HCT116 (cell line): Measurements from ENCODE around the gene USP30. TPM values are rescaled to one million over a fixed set of nuclear protein-coding genes. Genes with fewer than 3 reads are reported as not detected.

Experiments used
- ATAC-seq: fragments of 200-7000 bp; cut with Tn5 transposase; 2 replicates; pipeline ENCODE4 v1.9.1; 2020; ENCODE audit warnings: mild to moderate bottlenecking, moderate library complexity
- BruUV-seq: library from RNA; stranded (reverse); fragments of 400-500 nt; replicated peaks from 2 replicates; lab custom pipeline; 2021; lab: Mats Ljungman, UMichigan
- CTCF ChIA-PET: fragments of 300-600 bp; sonication (Branson Sonifier 250); formaldehyde crosslinking; loops from one replicate; lab custom pipeline; 2021; ENCODE audit warnings: antibody characterized with exemption; lab: Charles Lee
- POLR2A ChIA-PET: fragments of 300-600, 350-600 bp; sonication (Branson Sonifier 250); formaldehyde crosslinking; loops from one replicate; lab custom pipeline; 2021; ENCODE audit warnings: antibody characterized with exemption; lab: Charles Lee
- RAD21 ChIA-PET, 2 experiments: fragments of 300-600 bp; sonication (Branson Sonifier 250); formaldehyde crosslinking; loops; one replicate each; lab custom pipeline; 2023; ENCODE audit warnings: low total read pairs in 2 of 2; ENCODE audit not compliant: uncharacterized antibody in 2 of 2, unreplicated experiment in 2 of 2, low non-redundant PET in 1 of 2; lab: Charles Lee
- DNase-seq: peaks from one replicate; pipeline ENCODE4 v3.0.0-alpha.2; 2010; ENCODE audit warnings: low read depth, low spot score
- H2AFZ ChIP-seq: fragments of 200-600 bp; shearing (Covaris generic), sonication (generic); 2 replicates; pipeline ENCODE4 v1.6.1; 2017; ENCODE audit warnings: low read depth, mixed run types, mixed read lengths, antibody characterized with exemption, low read length; ENCODE audit not compliant: poor library complexity, severe bottlenecking
- H3K27ac ChIP-seq: 2 replicates; pipeline ENCODE4 v1.5.1; 2012; ENCODE audit warnings: low read depth, low read length
- H3K27me3 ChIP-seq: fragments of 200-600 bp; sonication (generic); 2 replicates; pipeline ENCODE4 v1.6.1; 2016; ENCODE audit warnings: mixed run types, low read length, mixed read lengths; ENCODE audit not compliant: insufficient read depth
- H3K36me3 ChIP-seq, 2 experiments: fragments of 200-500 bp in 1 of 2; fragments of 200-600 bp in 1 of 2; sonication (Bioruptor generic) in 1 of 2; sonication (generic) in 1 of 2; 2 replicates each; pipeline versions ENCODE4 v1.5.1 to v1.6.1; 2014 to 2016; ENCODE audit warnings: low read length in 2 of 2, inconsistent platforms in 1 of 2, mixed read lengths in 1 of 2, mixed run types in 1 of 2; ENCODE audit not compliant: insufficient read depth in 2 of 2, control insufficient read depth in 1 of 2
- H3K4me1 ChIP-seq, 2 experiments: fragments of 200-600 bp in 1 of 2; sonication (generic) in 1 of 2; 2 replicates each; pipeline versions ENCODE4 v1.5.1 to v1.6.1; 2012 to 2017; ENCODE audit warnings: low read length in 2 of 2, inconsistent platforms in 1 of 2, mild to moderate bottlenecking in 1 of 2, mixed read lengths in 1 of 2, mixed run types in 1 of 2, moderate library complexity in 1 of 2; ENCODE audit not compliant: insufficient read depth in 2 of 2, control insufficient read depth in 1 of 2
- H3K4me2 ChIP-seq: fragments of 200-600 bp; sonication (generic); 2 replicates; pipeline ENCODE4 v1.6.1; 2017; ENCODE audit warnings: mixed run types, low read length, mixed read lengths
- H3K4me3 ChIP-seq, 2 experiments: fragments of 200-600 bp in 1 of 2; sonication (generic) in 1 of 2; replicated peaks in 1 of 2; 2 replicates each; pipeline ENCODE4 v1.5.1; 2011 to 2016; ENCODE audit warnings: low read length in 2 of 2, control low read depth in 1 of 2, low read depth in 1 of 2, mild to moderate bottlenecking in 1 of 2, mixed read lengths in 1 of 2, mixed run types in 1 of 2
- H3K79me2 ChIP-seq: fragments of 200-600 bp; sonication (generic); 2 replicates; pipeline ENCODE4 v1.6.1; 2017; ENCODE audit warnings: mild to moderate bottlenecking, mixed run types, low read length, moderate library complexity, mixed read lengths; ENCODE audit not compliant: insufficient read depth
- H3K9ac ChIP-seq: fragments of 200-600 bp; sonication (generic); 2 replicates; pipeline ENCODE4 v1.6.1; 2016; ENCODE audit warnings: low read length, mixed read lengths
- H3K9me2 ChIP-seq: fragments of 200-600 bp; sonication (generic), shearing (Covaris generic); 2 replicates; pipeline ENCODE4 v1.6.1; 2017; ENCODE audit warnings: mixed run types, mild to moderate bottlenecking, moderate library complexity; ENCODE audit not compliant: insufficient read depth
- H3K9me3 ChIP-seq, 2 experiments: fragments of 200-500 bp in 1 of 2; fragments of 200-600 bp in 1 of 2; sonication (Bioruptor generic) in 1 of 2; sonication (generic) in 1 of 2; 2 replicates each; pipeline ENCODE4 v1.6.1; 2014 to 2017; ENCODE audit warnings: low read length in 2 of 2, mixed read lengths in 2 of 2, inconsistent platforms in 1 of 2, low read depth in 1 of 2, mild to moderate bottlenecking in 1 of 2, mixed run types in 1 of 2, moderate library complexity in 1 of 2; ENCODE audit not compliant: control insufficient read depth in 1 of 2, insufficient read depth in 1 of 2
- H4K20me1 ChIP-seq: fragments of 200-600 bp; sonication (generic), shearing (Covaris generic); 2 replicates; pipeline ENCODE4 v1.6.1; 2017; ENCODE audit warnings: mixed run types, mild to moderate bottlenecking, moderate library complexity; ENCODE audit not compliant: insufficient read depth
- EGR1 ChIP-seq: IDR thresholded peaks from 2 replicates; pipeline ENCODE4 v1.6.1; 2012; ENCODE audit warnings: low read depth
- REST ChIP-seq: IDR thresholded peaks from 2 replicates; pipeline ENCODE4 v1.6.1; 2012; ENCODE audit warnings: low read depth
- SP1 ChIP-seq: IDR thresholded peaks from 2 replicates; pipeline ENCODE4 v1.6.1; 2012; ENCODE audit warnings: low read depth
- TCF7L2 ChIP-seq: IDR thresholded peaks from 2 replicates; pipeline ENCODE4 v1.7.0; 2011; ENCODE audit warnings: borderline replicate concordance, inconsistent platforms; ENCODE audit not compliant: insufficient read depth, insufficient read length; ENCODE audit errors: extremely low read depth
- intact Hi-C: fragments of 100-400 bp; cut with micrococcal nuclease; formaldehyde crosslinking; loops from 2 replicates; pipeline ENCODE4 v1.10.0; 2022
- total RNA-seq: library from RNA; stranded (reverse); gene quantifications from one replicate; pipeline ENCODE4 v1.2.1, GENCODE V29; 2021; ENCODE audit not compliant: unreplicated experiment
- TF ChIP-seq, protein P1 (sequence below): IDR thresholded peaks from 2 replicates; pipeline ENCODE4 v1.6.1; 2011; ENCODE audit warnings: mild to moderate bottlenecking, low read length, moderate library complexity; ENCODE audit not compliant: insufficient replicate concordance; ENCODE audit errors: extremely low read depth
- TF ChIP-seq, protein P2 (sequence below): IDR thresholded peaks from 2 replicates; pipeline ENCODE4 v1.6.1; 2012
- TF ChIP-seq, protein P3 (sequence below), 3 experiments: fragments of 200-600 bp in 1 of 3; sonication (generic) in 1 of 3; IDR thresholded peaks in 2 of 3; conservative IDR thresholded peaks in 1 of 3; 2 replicates each; pipeline ENCODE4 v1.5.1; 2012 to 2017; ENCODE audit warnings: low read depth in 2 of 3, low read length in 2 of 3, antibody characterized with exemption in 1 of 3, borderline replicate concordance in 1 of 3, control low read depth in 1 of 3, mild to moderate bottlenecking in 1 of 3, mixed read lengths in 1 of 3, mixed run types in 1 of 3, moderate library complexity in 1 of 3; ENCODE audit not compliant: insufficient read depth in 1 of 3

The USP30 gene
- total RNA-seq, 1 experiment from 2014 or later, result 9.2 TPM

DNA sequence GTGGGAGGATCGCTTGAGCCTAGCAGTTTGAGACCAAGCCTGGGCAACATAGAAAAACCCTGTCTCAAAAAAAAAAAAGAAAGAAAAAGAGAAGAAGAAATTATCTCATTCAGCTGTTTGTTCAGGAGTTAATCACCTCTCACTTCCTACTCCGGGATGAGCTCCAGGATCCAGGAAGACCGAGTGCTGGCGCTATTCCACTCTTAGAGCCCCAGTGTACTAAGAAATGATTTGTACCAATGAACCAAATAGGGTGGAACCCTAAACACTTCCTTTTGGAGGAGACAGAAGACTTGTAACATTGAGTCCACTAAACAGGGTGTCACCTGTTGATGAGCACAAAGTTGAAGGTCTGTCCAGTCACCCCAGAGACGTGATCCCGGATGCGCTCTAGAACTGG, 37.3 kb downstream of the USP30 start:
- no peaks in the 10 kb centered on the region for H3K9me3 ChIP-seq
- peaks cover 11 to 23% of the 10 kb centered on the region in 2 experiments; a peak in 3 of 4 replicates for H3K4me1 ChIP-seq
- H3K79me2 ChIP-seq, result peaks cover 30% of the 10 kb centered on the region
- no peak overlapping the region for H3K27ac ChIP-seq
- H3K4me3 ChIP-seq, result no peak overlapping the region
- ATAC-seq (no peak), DNase-seq (no peak)
- H3K36me3 ChIP-seq, result peaks cover 23 to 24% of the 10 kb centered on the region in 2 experiments; a peak in 3 of 4 replicates
- no peaks in the 10 kb centered on the region for H3K27me3 ChIP-seq
- H2AFZ ChIP-seq, result no peak overlapping the region
- TF ChIP-seq, protein P1, sequence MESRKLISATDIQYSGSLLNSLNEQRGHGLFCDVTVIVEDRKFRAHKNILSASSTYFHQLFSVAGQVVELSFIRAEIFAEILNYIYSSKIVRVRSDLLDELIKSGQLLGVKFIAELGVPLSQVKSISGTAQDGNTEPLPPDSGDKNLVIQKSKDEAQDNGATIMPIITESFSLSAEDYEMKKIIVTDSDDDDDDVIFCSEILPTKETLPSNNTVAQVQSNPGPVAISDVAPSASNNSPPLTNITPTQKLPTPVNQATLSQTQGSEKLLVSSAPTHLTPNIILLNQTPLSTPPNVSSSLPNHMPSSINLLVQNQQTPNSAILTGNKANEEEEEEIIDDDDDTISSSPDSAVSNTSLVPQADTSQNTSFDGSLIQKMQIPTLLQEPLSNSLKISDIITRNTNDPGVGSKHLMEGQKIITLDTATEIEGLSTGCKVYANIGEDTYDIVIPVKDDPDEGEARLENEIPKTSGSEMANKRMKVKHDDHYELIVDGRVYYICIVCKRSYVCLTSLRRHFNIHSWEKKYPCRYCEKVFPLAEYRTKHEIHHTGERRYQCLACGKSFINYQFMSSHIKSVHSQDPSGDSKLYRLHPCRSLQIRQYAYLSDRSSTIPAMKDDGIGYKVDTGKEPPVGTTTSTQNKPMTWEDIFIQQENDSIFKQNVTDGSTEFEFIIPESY, result no peak
- TF ChIP-seq SP1, result no peak
- TF ChIP-seq, protein P2, sequence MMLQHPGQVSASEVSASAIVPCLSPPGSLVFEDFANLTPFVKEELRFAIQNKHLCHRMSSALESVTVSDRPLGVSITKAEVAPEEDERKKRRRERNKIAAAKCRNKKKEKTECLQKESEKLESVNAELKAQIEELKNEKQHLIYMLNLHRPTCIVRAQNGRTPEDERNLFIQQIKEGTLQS, result no peak
- TF ChIP-seq, protein P3, sequence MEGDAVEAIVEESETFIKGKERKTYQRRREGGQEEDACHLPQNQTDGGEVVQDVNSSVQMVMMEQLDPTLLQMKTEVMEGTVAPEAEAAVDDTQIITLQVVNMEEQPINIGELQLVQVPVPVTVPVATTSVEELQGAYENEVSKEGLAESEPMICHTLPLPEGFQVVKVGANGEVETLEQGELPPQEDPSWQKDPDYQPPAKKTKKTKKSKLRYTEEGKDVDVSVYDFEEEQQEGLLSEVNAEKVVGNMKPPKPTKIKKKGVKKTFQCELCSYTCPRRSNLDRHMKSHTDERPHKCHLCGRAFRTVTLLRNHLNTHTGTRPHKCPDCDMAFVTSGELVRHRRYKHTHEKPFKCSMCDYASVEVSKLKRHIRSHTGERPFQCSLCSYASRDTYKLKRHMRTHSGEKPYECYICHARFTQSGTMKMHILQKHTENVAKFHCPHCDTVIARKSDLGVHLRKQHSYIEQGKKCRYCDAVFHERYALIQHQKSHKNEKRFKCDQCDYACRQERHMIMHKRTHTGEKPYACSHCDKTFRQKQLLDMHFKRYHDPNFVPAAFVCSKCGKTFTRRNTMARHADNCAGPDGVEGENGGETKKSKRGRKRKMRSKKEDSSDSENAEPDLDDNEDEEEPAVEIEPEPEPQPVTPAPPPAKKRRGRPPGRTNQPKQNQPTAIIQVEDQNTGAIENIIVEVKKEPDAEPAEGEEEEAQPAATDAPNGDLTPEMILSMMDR (IDR thresholded peaks at IDR 0.05 in 2 of 3, conservative IDR thresholded peaks at IDR 0.05 in 1 of 3; ENCODE audit: borderline replicate concordance in 1 of 3, insufficient read depth in 1 of 3, low read depth in 2 of 3, low read length in 2 of 3), result no peak
- TF ChIP-seq EGR1, result no peak
- no peak for TF ChIP-seq TCF7L2
- TF ChIP-seq REST, result no peak
- no TSS peak for BruUV-seq
- H4K20me1 ChIP-seq, result no peaks in the 10 kb centered on the region
- no peak overlapping the region for H3K9ac ChIP-seq
- ChIA-PET POLR2A (no interaction called here), CTCF (no interaction called here), RAD21 (no interaction called here)
- intact Hi-C loops, result loop anchor here (10.0 kb wide), 3 partner anchors 135 to 285 kb away; no protein-coding TSS in a partner anchor
- no peak overlapping the region for H3K4me2 ChIP-seq
- H3K9me2 ChIP-seq, result no peaks in the 10 kb centered on the region
